Endothelial cell of umbilical vein (primary cell): ENCODE data around the gene SETD3. TPM values are rescaled to one million over a fixed set of nuclear protein-coding genes. Genes with fewer than 3 reads are reported as not detected.

Experiments used
- BruUV-seq: library from RNA; stranded (reverse); fragments of 400-500 nt; replicated peaks from 2 replicates; lab custom pipeline; 2021; lab: Mats Ljungman, UMichigan
- CTCF ChIA-PET: fragments of 300-600, 350-600 bp; sonication (Branson Sonifier 250); formaldehyde crosslinking; loops from one replicate; lab custom pipeline; 2021; ENCODE audit warnings: antibody characterized with exemption, inconsistent platforms; lab: Charles Lee
- POLR2A ChIA-PET: fragments of 300-600, 350-600 bp; sonication (Branson Sonifier 250); formaldehyde crosslinking; loops from one replicate; lab custom pipeline; 2021; ENCODE audit warnings: antibody characterized with exemption, inconsistent platforms; lab: Charles Lee
- DNase-seq: peaks from one replicate; pipeline ENCODE4 v3.0.0-alpha.2; 2011; ENCODE audit warnings: low read depth, low spot score
- FAIRE-seq: peaks from 2 replicates; lab custom pipeline; 2011; peaks lifted over from hg19 to GRCh38; lab: Jason Lieb, UNC
- H2AFZ ChIP-seq: 2 replicates; pipeline ENCODE4 v1.6.0; 2012; ENCODE audit warnings: low read depth, low read length, control low read depth, inconsistent platforms
- H3K27ac ChIP-seq: 2 replicates; pipeline ENCODE4 v1.5.1; 2011; ENCODE audit warnings: low read depth, mild to moderate bottlenecking, control low read depth, low read length, moderate library complexity; ENCODE audit not compliant: insufficient read depth
- H3K27me3 ChIP-seq, 2 experiments: 2 replicates each; pipeline versions ENCODE4 v1.6.0 to v1.6.1; 2011; ENCODE audit warnings: low read length in 2 of 2, mixed read lengths in 1 of 2; ENCODE audit not compliant: control insufficient read depth in 2 of 2, insufficient read depth in 2 of 2
- H3K36me3 ChIP-seq, 2 experiments: 2 replicates in 1 of 2; 3 replicates in 1 of 2; pipeline ENCODE4 v1.5.1; 2011; ENCODE audit warnings: low read length in 2 of 2, mild to moderate bottlenecking in 1 of 2, moderate library complexity in 1 of 2; ENCODE audit not compliant: control insufficient read depth in 2 of 2, insufficient read depth in 2 of 2; ENCODE audit errors: extremely low read depth in 1 of 2
- H3K4me1 ChIP-seq: 3 replicates; pipeline ENCODE4 v1.5.1; 2011; ENCODE audit warnings: mild to moderate bottlenecking, low read length; ENCODE audit not compliant: control insufficient read depth, insufficient read depth; ENCODE audit errors: extremely low read depth
- H3K4me2 ChIP-seq: 2 replicates; pipeline ENCODE4 v1.6.1; 2011; ENCODE audit warnings: low read length, control low read depth, mixed read lengths; ENCODE audit not compliant: insufficient read depth
- H3K4me3 ChIP-seq, 3 experiments: fragments of 200-600 bp in 1 of 3; sonication (generic), shearing (Covaris generic) in 1 of 3; replicated peaks in 1 of 3; 2 replicates each; pipeline ENCODE4 v1.5.1; 2011 to 2016; ENCODE audit warnings: control low read depth in 3 of 3, low read length in 3 of 3, mild to moderate bottlenecking in 2 of 3, inconsistent platforms in 1 of 3, low read depth in 1 of 3, moderate library complexity in 1 of 3; ENCODE audit not compliant: insufficient read depth in 1 of 3
- H3K79me2 ChIP-seq: 2 replicates; pipeline ENCODE4 v1.6.0; 2012; ENCODE audit warnings: low read length, inconsistent platforms; ENCODE audit not compliant: control insufficient read depth, insufficient read depth
- H3K9ac ChIP-seq: replicated peaks from 2 replicates; pipeline ENCODE3; 2011; ENCODE audit warnings: low read length, control low read depth; ENCODE audit not compliant: insufficient read depth; ENCODE audit errors: extremely low read depth
- H3K9me1 ChIP-seq: replicated peaks from 3 replicates; pipeline ENCODE4 v1.6.0; 2011; ENCODE audit warnings: mild to moderate bottlenecking, low read length; ENCODE audit not compliant: control insufficient read depth, insufficient read depth; ENCODE audit errors: extremely low read depth
- H3K9me3 ChIP-seq: replicated peaks from 2 replicates; pipeline ENCODE4 v1.5.1; 2012; ENCODE audit warnings: low read length, inconsistent platforms; ENCODE audit not compliant: control insufficient read depth, insufficient read depth
- H4K20me1 ChIP-seq: replicated peaks from 2 replicates; pipeline ENCODE3; 2011; ENCODE audit warnings: mild to moderate bottlenecking, low read length; ENCODE audit not compliant: control insufficient read depth, insufficient read depth; ENCODE audit errors: extremely low read depth
- CTCF ChIP-seq, 2 donors: IDR thresholded peaks; 1 replicate in 1 of 2; 2 replicates in 1 of 2; pipeline ENCODE4 v1.5.1; 2011; ENCODE audit warnings: low read length in 2 of 2, mild to moderate bottlenecking in 2 of 2, moderate library complexity in 2 of 2, control low read depth in 1 of 2, inconsistent platforms in 1 of 2, low read depth in 1 of 2; ENCODE audit not compliant: insufficient read depth in 1 of 2; ENCODE audit errors: extremely low read depth in 1 of 2
- EZH2 ChIP-seq: IDR thresholded peaks from 2 replicates; pipeline ENCODE4 v1.6.1; 2012; ENCODE audit warnings: borderline replicate concordance, low read depth, mild to moderate bottlenecking, moderate library complexity, low read length, inconsistent platforms; ENCODE audit not compliant: severe bottlenecking
- FOS ChIP-seq: IDR thresholded peaks from 2 replicates; pipeline ENCODE4 v1.6.1; 2011; ENCODE audit warnings: mild to moderate bottlenecking, low read length, moderate library complexity, borderline replicate concordance; ENCODE audit not compliant: insufficient read depth
- GATA2 ChIP-seq: IDR thresholded peaks from 2 replicates; pipeline ENCODE4 v1.7.0; 2011; ENCODE audit warnings: low read depth, mild to moderate bottlenecking, moderate library complexity, mixed read lengths, low read length; ENCODE audit not compliant: insufficient read length, insufficient read depth
- JUN ChIP-seq: IDR thresholded peaks from 2 replicates; pipeline ENCODE4 v1.6.1; 2011; ENCODE audit warnings: borderline replicate concordance, low read depth; ENCODE audit not compliant: insufficient read length, insufficient read depth
- MYC ChIP-seq: IDR thresholded peaks from one replicate; pipeline ENCODE4 v1.6.1; 2011; ENCODE audit warnings: mild to moderate bottlenecking, low read depth, low read length
- POLR2A ChIP-seq: IDR thresholded peaks from 2 replicates; pipeline ENCODE4 v1.6.1; 2012; ENCODE audit warnings: low read depth, mild to moderate bottlenecking, control low read depth, low read length
- POLR2AphosphoS5 ChIP-seq: IDR thresholded peaks from 2 replicates; pipeline ENCODE4 v1.6.1; 2012; ENCODE audit warnings: low read depth, mild to moderate bottlenecking, control low read depth, low read length, moderate library complexity; ENCODE audit not compliant: insufficient read depth
- dilution Hi-C: fragments of 300-500 bp; cut with MboI; formaldehyde crosslinking; loops from one replicate; pipeline ENCODE4 v1.15.0; 2019; ENCODE audit warnings: low sequenced_read_pairs; ENCODE audit not compliant: extremely low pct_ligation_motif_present
- intact Hi-C: fragments of 100-400 bp; cut with micrococcal nuclease; formaldehyde crosslinking; loops from one replicate; pipeline ENCODE4 v1.10.0; 2022
- polyA plus RNA-seq, 4 experiments: library from polyadenylated mRNA; depleted of rRNA in 3 of 4; stranded (reverse) in 3 of 4; unstranded in 1 of 4; fragments of >200 nt; gene quantifications; 2 replicates each; pipeline versions ENCODE4 v1.2.1 to v1.2.3, GENCODE V29; 2011 to 2012; ENCODE audit warnings: missing spikeins in 1 of 4
- total RNA-seq: library from RNA; stranded (reverse); gene quantifications from 2 replicates; pipeline ENCODE4 v1.2.3, GENCODE V29; 2021
- TF ChIP-seq, protein P1 (sequence below): IDR thresholded peaks from 2 replicates; pipeline ENCODE4 v1.6.1; 2011; ENCODE audit not compliant: insufficient read depth, insufficient read length

The SETD3 gene
- total and polyA plus RNA-seq, 2 donors (not counting 3 experiments of a cell fraction or from before 2014, with no cell fraction given) = 18.1 to 53.1 TPM

DNA sequence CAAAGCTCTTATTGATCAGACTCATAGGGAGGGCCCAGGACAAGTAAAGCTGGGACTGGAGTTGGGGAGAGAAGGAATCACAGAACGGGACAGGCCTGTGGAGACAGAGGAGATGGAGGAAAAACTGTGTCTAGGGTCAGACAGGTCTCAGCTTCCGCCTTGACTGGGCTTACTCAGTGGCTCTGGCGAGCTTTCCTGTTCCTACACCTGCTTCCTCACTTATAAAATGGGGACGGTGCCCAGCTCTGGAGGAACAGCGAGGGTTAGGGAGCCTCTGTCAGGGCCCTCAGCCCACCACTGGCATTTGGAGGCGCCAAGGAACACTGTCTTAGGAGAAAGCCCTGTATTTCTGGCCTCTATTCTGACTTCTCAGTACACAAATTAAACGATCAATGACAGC, 34.7 kb downstream of the SETD3 start:
- H3K4me3 ChIP-seq = no peak overlapping the region
- H3K27me3 ChIP-seq = no peaks in the 10 kb centered on the region
- no peak overlapping the region for H2AFZ ChIP-seq
- POLR2A ChIA-PET = no interaction called here
- H3K9me3 ChIP-seq = no peaks in the 10 kb centered on the region
- no peak overlapping the region for H3K27ac ChIP-seq
- no peaks in the 10 kb centered on the region for H4K20me1 ChIP-seq
- H3K4me2 ChIP-seq = no peak overlapping the region
- no peaks in the 10 kb centered on the region for H3K9me1 ChIP-seq
- dilution Hi-C loops = no loop called here
- peaks cover 0 to 22% of the 10 kb centered on the region in 2 experiments for H3K36me3 ChIP-seq
- no TSS peak for BruUV-seq
- intact Hi-C loops = no loop called here
- H3K4me1 ChIP-seq = no peaks in the 10 kb centered on the region
- H3K9ac ChIP-seq = no peak overlapping the region
- DNase-seq (no peak), FAIRE-seq (no peak)
- peaks cover 2% of the 10 kb centered on the region for H3K79me2 ChIP-seq
- TF ChIP-seq POLR2A = no peak
- no peak for TF ChIP-seq JUN
- no peak for TF ChIP-seq MYC
- TF ChIP-seq, protein P1, sequence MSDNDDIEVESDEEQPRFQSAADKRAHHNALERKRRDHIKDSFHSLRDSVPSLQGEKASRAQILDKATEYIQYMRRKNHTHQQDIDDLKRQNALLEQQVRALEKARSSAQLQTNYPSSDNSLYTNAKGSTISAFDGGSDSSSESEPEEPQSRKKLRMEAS = no peak
- CTCF ChIA-PET = interaction anchor here (1.3 kb wide), 1 partner anchor 8 kb away, joined by 3 read pairs; no protein-coding TSS in a partner anchor

DNA sequence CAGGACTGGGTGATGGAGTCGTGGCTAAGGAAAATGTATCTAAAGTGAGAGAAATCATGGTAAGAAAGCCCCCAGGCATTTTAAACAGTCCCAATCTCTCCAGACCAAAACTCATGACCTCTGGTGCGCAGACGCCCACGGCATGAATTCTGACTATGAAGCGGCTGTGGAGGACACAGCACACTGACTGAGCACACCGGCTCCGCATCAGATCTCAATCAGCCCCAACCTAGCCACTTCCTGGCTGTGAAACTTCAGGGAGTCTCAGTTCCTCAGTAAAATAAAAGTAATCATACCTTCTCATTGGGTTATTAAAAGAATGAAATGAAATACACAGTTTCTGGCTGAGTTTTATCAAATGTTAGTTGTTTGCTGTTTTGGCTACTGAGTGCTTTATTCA, 38.7 kb downstream of the SETD3 start:
- dilution Hi-C loops = no loop called here
- no peaks in the 10 kb centered on the region for H3K27me3 ChIP-seq
- BruUV-seq = no TSS peak
- POLR2A ChIA-PET = no interaction called here
- H3K27ac ChIP-seq = no peak overlapping the region
- H2AFZ ChIP-seq = no peak overlapping the region
- no peaks in the 10 kb centered on the region for H3K9me3 ChIP-seq
- H3K4me1 ChIP-seq = no peaks in the 10 kb centered on the region
- no peak overlapping the region for H3K4me2 ChIP-seq
- no peak overlapping the region for H3K4me3 ChIP-seq
- peaks cover 3 to 21% of the 10 kb centered on the region in 2 experiments for H3K36me3 ChIP-seq
- no peaks in the 10 kb centered on the region for H3K9me1 ChIP-seq
- CTCF ChIA-PET = interaction anchor here (1.0 kb wide), 1 partner anchor 15 kb away, joined by 3 read pairs; no protein-coding TSS in a partner anchor
- FAIRE-seq = no peak
- no peaks in the 10 kb centered on the region for H4K20me1 ChIP-seq
- DNase-seq = no peak
- no peaks in the 10 kb centered on the region for H3K79me2 ChIP-seq
- intact Hi-C loops = no loop called here
- TF ChIP-seq FOS (no peak), CTCF (IDR thresholded peaks at IDR 0.05; ENCODE audit: extremely low read depth in 1 of 2, insufficient read depth in 1 of 2, low read depth in 1 of 2, low read length in 2 of 2) (no peak), GATA2 (no peak), MYC (no peak), EZH2 (no peak), POLR2AphosphoS5 (no peak), POLR2A (no peak), JUN (no peak)
- TF ChIP-seq, protein P1 = no peak
- H3K9ac ChIP-seq = no peak overlapping the region
